GM19099 (cell line): ENCODE data around the gene NUP214.

Experiments used
- POLR2A ChIP-seq: IDR thresholded peaks from 3 replicates; pipeline ENCODE4 v1.6.1; 2011; ENCODE audit warnings: low read depth; ENCODE audit not compliant: insufficient read length; ENCODE audit errors: extremely low read depth

The NUP214 gene

DNA sequence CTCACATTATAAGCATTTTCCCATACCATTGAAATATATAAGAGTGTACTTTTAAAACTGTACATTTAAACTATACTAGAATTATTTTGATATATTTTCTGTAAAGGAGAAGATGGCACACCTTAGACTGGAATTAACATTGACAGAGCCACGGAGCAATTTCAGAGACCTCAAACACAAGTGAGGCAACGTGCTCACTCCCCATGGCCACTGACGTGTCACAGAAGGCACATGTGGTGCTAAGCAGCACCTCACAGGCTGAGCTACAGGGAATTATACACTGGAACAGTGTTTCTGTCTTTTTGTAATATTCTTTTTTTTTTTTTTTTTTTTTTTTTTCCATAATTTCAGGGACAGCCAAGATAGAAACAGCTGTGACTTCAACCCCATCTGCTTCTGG, 66.5 kb downstream of the NUP214 start:
- TF ChIP-seq POLR2A = no peak

DNA sequence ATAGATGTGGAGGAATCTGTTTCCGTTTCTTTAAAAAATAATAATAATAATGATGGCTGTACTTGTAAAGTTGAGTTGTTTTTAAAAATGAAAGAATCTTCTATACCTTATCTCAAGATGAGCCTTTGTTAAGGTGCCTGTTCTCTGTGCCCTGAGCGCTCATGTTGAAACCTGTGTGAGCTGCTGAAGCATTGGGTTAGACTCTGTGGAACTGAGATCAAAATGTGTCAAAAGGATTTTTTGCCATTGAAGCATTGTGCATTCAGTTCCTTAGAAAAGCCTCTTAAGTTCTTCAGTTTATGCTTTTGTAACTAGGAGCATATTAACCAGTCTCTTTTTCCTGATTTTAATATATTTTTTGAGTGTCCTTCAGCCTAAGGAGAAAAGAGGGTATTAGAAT, 67.7 kb downstream of the NUP214 start:
- TF ChIP-seq POLR2A = no peak

DNA sequence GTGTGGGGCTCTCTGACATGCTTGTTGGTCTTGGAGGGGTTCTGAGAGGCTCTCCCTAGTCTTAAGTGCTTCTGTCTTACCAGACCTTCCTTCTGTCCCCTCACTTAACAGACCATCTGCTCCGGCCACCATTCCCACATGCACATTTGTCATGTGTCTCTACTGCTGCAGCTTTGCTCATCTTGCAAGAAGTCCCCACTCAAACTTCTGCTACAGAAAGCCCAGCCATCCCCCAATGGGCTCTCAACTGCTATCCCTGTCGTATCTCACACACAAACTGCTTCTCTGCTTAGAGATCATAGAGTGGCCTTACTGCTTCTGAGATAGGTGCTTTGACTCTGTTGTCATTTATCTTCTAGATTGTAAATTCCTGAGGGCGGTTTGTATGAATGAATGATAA, 69.4 kb downstream of the NUP214 start:
- TF ChIP-seq POLR2A = no peak

DNA sequence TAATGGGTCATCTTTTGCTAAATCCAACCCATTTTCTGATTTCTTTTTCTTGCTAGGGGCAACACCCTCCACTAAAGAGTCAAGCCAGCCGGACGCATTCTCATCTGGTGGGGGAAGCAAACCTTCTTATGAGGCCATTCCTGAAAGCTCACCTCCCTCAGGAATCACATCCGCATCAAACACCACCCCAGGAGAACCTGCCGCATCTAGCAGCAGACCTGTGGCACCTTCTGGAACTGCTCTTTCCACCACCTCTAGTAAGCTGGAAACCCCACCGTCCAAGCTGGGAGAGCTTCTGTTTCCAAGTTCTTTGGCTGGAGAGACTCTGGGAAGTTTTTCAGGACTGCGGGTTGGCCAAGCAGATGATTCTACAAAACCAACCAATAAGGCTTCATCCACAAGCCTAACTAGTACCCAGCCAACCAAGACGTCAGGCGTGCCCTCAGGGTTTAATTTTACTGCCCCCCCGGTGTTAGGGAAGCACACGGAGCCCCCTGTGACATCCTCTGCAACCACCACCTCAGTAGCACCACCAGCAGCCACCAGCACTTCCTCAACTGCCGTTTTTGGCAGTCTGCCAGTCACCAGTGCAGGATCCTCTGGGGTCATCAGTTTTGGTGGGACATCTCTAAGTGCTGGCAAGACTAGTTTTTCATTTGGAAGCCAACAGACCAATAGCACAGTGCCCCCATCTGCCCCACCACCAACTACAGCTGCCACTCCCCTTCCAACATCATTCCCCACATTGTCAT, 72.0 kb downstream of the NUP214 start:
- TF ChIP-seq POLR2A = no peak

DNA sequence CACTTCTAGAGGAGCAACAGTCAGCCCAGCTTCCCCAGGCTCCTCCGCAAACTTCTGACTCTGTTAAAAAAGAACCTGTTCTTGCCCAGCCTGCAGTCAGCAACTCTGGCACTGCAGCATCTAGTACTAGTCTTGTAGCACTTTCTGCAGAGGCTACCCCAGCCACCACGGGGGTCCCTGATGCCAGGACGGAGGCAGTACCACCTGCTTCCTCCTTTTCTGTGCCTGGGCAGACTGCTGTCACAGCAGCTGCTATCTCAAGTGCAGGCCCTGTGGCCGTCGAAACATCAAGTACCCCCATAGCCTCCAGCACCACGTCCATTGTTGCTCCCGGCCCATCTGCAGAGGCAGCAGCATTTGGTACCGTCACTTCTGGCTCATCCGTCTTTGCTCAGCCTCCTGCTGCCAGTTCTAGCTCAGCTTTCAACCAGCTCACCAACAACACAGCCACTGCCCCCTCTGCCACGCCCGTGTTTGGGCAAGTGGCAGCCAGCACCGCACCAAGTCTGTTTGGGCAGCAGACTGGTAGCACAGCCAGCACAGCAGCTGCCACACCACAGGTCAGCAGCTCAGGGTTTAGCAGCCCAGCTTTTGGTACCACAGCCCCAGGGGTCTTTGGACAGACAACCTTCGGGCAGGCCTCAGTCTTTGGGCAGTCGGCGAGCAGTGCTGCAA, 72.8 kb downstream of the NUP214 start:
- TF ChIP-seq POLR2A = no peak

DNA sequence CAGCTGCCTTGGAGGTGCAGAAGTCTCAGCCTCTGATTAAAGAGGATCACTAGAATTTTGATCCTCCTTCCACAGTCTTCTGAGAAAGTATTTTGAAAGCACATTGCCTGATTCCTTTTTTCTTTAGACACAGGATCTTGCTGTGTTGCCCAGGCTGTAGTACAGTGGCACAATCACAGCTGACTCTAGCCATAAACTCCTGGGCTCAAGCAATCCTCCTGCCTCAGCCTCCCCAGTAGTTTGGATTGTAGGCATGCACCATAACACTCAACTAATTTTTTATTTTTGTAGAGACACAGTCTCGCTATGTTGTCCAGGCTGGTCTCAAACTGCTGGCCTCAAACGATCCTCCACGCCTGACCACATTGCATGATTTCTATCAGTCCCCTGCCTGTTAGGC, 76.5 kb downstream of the NUP214 start:
- TF ChIP-seq POLR2A = no peak

DNA sequence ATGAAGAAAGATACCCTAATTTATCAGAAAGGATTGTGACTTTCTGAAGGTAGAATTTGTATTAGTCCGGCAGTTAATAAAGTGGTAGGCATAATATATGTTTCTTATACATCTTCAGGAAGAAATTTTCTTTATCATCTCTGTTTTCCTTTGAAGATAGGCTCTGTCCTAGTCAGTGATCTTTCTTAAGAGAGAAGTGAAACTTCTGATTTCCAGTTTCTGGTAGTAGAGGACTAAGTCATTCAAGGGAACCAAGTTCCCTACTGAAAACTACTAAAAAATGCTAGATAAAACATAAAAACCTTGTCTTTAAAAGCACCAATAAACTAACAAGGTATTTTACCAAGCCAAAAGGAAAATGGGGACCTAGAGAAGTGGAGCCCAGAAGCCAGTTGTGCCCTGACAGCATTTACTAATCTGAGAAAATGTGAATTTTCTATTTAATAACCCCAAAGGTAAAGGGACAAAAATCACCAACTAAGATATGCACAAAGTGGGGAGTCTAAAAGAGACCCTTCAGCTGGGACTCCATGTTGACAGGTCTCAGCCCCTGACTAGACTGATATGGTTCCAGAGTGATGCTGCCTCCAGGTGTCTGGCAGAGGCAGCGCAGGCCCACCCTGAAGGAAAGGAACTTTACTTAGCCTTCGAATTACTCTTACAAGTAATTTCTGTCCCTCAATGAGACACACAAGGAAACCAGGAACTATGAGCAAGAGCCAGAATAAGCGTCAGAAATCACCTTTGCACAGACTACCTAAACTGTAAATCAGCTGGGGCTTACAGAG, 78.2 kb downstream of the NUP214 start:
- TF ChIP-seq POLR2A = no peak

DNA sequence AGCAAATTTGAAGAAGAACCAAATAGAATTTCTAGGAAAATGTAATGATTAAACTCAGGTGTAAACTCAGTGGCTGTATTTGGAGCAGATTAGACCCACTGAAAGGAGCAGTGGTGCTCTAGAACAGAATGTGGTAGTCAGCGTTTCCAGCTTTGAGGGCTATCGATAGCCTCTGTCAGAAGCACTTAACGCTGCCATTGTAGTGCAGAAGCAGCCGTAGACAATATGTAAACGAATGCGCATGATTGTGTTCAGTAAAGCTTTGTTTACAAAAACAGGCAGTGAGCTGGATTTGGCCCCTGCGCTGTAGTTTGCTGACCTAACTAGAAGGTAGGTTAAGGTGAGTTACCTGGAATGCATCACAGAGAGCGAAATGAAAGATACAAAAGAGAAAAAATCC, 78.9 kb downstream of the NUP214 start:
- no peak for TF ChIP-seq POLR2A

DNA sequence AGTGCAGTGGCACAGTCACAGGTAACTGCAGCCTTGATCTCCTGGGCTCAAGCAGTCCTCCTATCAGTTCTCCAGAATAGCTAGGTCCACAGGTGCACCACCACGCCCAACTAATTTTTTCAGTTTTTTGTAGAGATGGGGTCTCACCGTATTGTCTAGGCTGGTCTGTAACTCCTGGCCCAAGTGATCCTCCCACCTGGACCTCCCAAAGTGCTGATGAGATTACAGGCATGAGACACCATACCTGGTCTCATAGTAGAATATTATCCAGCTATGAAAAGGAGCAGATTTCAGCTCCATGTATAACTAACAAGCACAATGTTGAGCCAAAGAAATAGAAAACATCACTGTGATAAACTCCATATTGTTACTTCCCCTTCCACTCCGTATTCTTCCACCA, 81.1 kb downstream of the NUP214 start:
- no peak for TF ChIP-seq POLR2A

DNA sequence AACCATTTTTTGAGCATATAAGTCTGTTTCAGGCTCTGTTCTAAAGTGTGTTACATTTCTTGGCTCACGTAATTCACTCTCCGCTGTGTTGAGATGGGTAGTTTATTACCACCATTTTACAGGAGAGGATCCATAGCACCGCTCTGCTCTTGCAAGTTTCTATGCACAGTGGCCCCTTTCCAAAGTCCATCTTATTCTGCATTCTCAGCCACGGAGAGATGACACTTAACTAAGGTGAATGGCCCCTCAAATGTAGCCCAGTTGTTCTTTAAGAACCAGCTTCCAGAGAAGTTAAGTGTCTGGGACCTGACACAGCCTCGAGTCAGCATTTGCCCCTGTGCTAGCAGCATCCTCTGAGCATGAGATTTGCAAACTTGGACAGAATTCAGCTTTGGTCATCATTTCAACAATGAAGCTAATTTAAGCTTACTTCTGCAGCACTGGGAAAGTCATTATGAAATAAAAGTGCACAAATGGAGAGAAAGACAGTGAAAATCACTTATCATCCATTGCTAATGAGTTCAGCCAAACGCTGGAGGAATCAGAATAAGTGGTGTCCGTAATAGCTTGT, 89.0 kb downstream of the NUP214 start:
- no peak for TF ChIP-seq POLR2A

DNA sequence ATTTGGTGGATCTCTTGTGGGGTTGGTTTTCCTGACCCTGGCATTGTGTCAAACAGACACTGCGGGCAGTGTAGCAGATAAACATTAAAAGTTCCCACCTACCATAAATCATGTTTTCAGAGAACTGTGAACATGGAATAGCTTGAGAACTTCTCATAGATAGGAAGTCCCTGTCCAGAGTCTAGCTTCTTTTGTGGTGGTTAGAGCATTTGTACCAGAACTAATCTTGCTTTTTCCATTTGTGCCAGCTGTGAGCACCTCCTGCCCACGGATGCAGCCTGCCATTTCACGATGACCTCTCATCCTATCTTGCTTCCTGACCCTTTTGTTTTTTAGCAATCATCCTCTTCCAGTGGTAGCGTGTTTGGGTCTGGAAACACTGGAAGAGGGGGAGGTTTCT, 89.5 kb downstream of the NUP214 start:
- no peak for TF ChIP-seq POLR2A

DNA sequence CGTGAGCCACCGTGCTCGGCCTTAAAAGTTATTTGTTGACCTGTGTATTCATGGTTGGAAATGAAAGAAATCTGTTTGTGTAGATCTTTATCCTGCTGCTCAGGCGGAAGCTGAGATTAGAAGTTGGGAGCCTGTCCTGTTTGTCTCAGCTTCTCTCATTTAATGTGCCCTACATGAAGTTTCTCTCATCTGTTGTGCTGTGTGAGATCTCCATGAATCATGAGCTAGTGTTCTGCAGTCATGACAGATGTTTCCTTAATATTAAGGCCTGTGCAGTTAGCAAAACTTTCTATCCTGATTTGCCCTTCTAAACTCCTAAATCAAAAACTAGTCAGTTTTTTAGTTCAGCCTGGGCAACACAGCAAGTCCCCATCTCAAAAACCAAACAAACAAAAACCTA, 91.4 kb downstream of the NUP214 start:
- TF ChIP-seq POLR2A = no peak

DNA sequence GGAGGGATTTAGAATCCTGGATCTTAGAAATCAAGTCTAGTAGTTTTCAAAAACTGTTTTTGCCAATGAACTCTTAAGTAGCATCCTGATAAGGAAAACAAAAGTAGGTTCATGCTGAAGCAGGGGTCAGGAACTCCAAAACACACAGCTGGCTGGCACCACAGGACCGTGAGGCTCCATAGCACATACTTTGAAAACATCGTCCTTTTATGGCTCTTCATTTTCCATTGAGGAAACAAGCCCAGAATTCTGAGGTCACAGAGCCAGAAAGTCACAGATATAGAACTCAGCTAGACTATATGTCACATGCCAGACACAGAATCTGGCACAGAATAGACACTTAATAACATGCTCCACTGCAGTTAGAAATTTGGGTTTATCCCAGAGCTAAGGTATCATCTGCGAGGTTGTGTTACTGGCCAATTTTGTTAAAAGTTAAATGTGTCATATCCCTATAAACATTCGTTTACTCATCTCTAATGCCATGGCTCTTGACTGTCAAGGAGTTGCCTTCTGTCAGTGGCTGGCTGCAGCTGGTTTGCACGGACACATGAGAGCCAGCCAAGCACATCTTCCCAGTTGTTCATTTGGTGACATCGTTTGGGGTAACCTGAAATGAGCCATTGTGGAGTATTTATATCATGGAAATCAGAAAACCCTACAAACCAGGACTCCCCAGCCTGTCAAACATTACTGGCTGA, 92.1 kb downstream of the NUP214 start:
- no peak for TF ChIP-seq POLR2A

DNA sequence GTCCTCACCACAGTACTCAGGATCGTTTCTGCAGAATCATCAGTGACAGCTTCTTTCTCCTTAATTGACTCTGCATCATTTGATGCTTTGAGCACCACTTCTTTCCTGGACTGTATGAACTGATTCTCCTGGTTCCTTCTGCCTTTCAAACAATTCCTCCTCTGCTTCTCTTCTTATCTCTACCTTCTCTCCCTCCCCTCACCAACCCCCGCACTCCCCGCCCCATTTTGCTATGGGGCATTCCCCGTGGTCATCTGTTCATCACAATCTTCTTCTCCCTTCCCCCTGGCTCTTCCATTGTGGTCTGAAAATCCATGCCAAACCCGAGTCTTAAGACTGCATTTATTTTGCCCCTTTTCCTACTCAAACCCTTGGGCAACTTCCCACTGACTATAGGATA, 93.0 kb downstream of the NUP214 start:
- TF ChIP-seq POLR2A = no peak

DNA sequence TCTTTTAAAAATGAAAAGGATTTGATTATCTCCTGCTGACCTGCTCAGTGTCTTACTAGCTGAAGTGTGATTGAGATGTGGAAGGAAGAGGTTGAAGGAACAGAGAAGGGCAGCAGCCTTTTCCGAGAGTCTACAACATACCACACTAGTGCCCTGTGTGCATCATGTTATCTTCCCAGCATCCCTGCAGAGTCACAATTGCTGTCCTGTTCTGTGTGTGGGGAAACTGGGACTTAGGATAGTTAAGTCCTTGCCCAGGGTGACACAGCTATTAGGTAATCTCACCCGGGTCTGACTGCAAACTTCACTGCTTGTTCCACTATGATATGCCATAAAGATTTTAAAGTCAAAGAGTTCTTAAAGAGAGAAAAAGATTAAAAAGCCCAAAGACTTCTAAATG, 95.1 kb downstream of the NUP214 start:
- TF ChIP-seq POLR2A = no peak

DNA sequence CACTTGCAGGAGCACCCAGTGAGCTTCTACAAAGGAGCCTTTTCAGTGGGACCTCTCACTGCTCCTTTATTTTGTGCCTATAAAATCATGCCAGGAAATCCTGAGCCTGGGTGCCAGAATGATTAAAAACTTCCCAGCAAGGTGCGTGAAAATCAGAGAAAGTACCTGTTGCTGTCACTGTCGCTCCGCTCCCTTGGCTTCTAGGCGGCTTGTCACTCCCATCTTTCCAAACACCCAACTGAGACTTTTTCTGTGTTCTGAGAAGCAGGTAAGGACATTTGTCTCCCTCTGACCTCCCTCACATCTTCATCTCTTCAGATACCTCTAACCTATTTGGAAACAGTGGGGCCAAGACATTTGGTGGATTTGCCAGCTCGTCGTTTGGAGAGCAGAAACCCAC, 97.1 kb downstream of the NUP214 start:
- no peak for TF ChIP-seq POLR2A

DNA sequence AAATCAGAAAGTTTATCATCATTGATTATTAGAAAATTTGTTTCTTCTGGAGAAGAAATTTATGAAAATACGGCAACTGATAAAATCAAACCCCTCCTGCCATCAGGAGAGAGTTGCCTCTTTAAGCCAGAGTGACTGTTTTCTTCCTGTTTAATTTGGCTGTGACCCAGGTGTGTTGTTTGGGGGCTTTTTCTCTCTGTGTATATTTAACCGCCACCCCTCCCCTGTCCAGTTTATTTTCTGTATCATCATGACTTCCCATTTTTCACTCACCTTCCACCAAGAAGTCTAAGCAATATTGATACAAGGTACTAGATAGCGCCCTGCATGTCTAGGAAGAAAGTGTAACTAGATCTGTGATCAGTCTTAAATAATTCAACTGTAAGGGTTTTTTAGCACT, 100.8 kb downstream of the NUP214 start:
- TF ChIP-seq POLR2A = no peak
